Prostate gland (tissue), 2 donors: ENCODE data around the gene SH3PXD2B.
A peak's percentile ranks its signal among the peaks of the same experiment; 100 is the strongest.

ENCODE experiments used
- CTCF ChIP-seq, 4 experiments: fragments of 200-600 bp in 2 of 4; fragments of 450-650 bp in 2 of 4; sonication (generic) in 2 of 4; IDR thresholded peaks; 1 replicate in 3 of 4; 2 replicates in 1 of 4; pipeline ENCODE4 v1.5.1; 2016 to 2019; ENCODE audit warnings: antibody characterized with exemption in 4 of 4, mild to moderate bottlenecking in 2 of 4, moderate library complexity in 2 of 4
- POLR2A ChIP-seq: fragments of 450-650 bp; IDR thresholded peaks from one replicate; pipeline ENCODE4 v1.6.1; 2016; ENCODE audit warnings: antibody characterized with exemption, mild to moderate bottlenecking
- POLR2AphosphoS5 ChIP-seq: sonication (generic); formaldehyde crosslinking; IDR thresholded peaks from one replicate; pipeline ENCODE4 v1.6.1; 2017; ENCODE audit warnings: antibody characterized with exemption

GRCh38 chr5:172453206-172453985 lies 929 bp downstream of the SH3PXD2B start:
- TF ChIP-seq CTCF (IDR thresholded peaks at IDR 0.05) (peak in 3 of 4 experiments; percentile 16 to 54 (median 39)), POLR2AphosphoS5 (no peak), POLR2A (no peak)
